Urinary bladder (tissue), 4 donors: ENCODE measurements around the gene SIRT5. TPM values are rescaled to one million over a fixed set of nuclear protein-coding genes. Genes with fewer than 3 reads are reported as not detected.

Source experiments
- DNase-seq: peaks from one replicate; pipeline ENCODE4 v3.0.0-alpha.2; 2015; ENCODE audit errors: extremely low spot score
- H3K27ac ChIP-seq: one replicate; pipeline ENCODE4 v1.5.1; 2013; ENCODE audit warnings: low read depth, mild to moderate bottlenecking, moderate library complexity
- H3K36me3 ChIP-seq: one replicate; pipeline ENCODE4 v1.6.1; 2013; ENCODE audit warnings: mild to moderate bottlenecking, moderate library complexity; ENCODE audit not compliant: insufficient read depth
- H3K4me1 ChIP-seq: one replicate; pipeline ENCODE4 v1.6.1; 2013; ENCODE audit warnings: mild to moderate bottlenecking, moderate library complexity; ENCODE audit not compliant: insufficient read depth
- H3K4me3 ChIP-seq: one replicate; pipeline ENCODE4 v1.5.1; 2013; ENCODE audit warnings: low read depth, low read length
- WGBS: extraction: QIAGEN DNeasy Blood & Tissue Kit; methylation state at CpG from one replicate; pipeline ENCODE4 v1.1.7; 2013; 5-methylcytosine and 5-hydroxymethylcytosine counted together
- polyA plus RNA-seq: library from polyadenylated mRNA; stranded (reverse); fragments of 200-250 nt; gene quantifications from one replicate; pipeline ENCODE4 v1.2.3, GENCODE V29; 2013
- total RNA-seq: library from RNA; depleted of rRNA; stranded (reverse); fragments of >200 nt; gene quantifications from one replicate; pipeline ENCODE4 v1.2.3, GENCODE V29; 2014
- donor health status: healthy with polysubstance abuse.
- donor health status: healthy.

The SIRT5 gene
- total and polyA plus RNA-seq, 2 donors: 7.2 to 16.4 TPM

GRCh38 chr6:13561624-13562267, 12.7 kb upstream of the SIRT5 start:
- DNase-seq: no peak
- no peak overlapping the region for H3K27ac ChIP-seq
- no peaks in the 10 kb centered on the region for H3K4me1 ChIP-seq
- 69% methylated on average over 10 of the region's 10 CpGs for WGBS
- no peak overlapping the region for H3K4me3 ChIP-seq
- no peaks in the 10 kb centered on the region for H3K36me3 ChIP-seq

GRCh38 chr6:13563009-13563408, 11.4 kb upstream of the SIRT5 start:
- Histone ChIP-seq H3K4me3 (no peak overlapping the region), H3K27ac (no peak overlapping the region), H3K36me3 (no peaks in the 10 kb centered on the region), H3K4me1 (no peaks in the 10 kb centered on the region)
- WGBS: 48% methylated on average over 1 of the region's 1 CpG
- DNase-seq: no peak

- WGBS: 88% methylated on average over 4 of the region's 4 CpGs
- H3K27ac ChIP-seq: no peak overlapping the region
- no peak for DNase-seq
- H3K4me3 ChIP-seq: no peak overlapping the region
- no peaks in the 10 kb centered on the region for H3K4me1 ChIP-seq
- H3K36me3 ChIP-seq: no peaks in the 10 kb centered on the region
These were observed 8.5 kb upstream of the SIRT5 start for GRCh38 chr6:13565921-13566320.

- WGBS: 86% methylated on average over 3 of the region's 3 CpGs
- no peak for DNase-seq
These were observed 7.9 kb upstream of the SIRT5 start for GRCh38 chr6:13566500-13566899.

GRCh38 chr6:13568970-13569369, 5.4 kb upstream of the SIRT5 start:
- H3K36me3 ChIP-seq: no peaks in the 10 kb centered on the region
- no peaks in the 10 kb centered on the region for H3K4me1 ChIP-seq
- no peak overlapping the region for H3K4me3 ChIP-seq
- no peak overlapping the region for H3K27ac ChIP-seq
- no peak for DNase-seq
- 90% methylated on average over 5 of the region's 5 CpGs for WGBS

More at GRCh38 chr6:13566500-13566899, 7.9 kb upstream of the SIRT5 start:
- Histone ChIP-seq H3K27ac (no peak overlapping the region), H3K36me3 (no peaks in the 10 kb centered on the region), H3K4me3 (no peak overlapping the region), H3K4me1 (no peaks in the 10 kb centered on the region)

GRCh38 chr6:13572240-13572639, 2.2 kb upstream of the SIRT5 start:
- H3K36me3 ChIP-seq: no peaks in the 10 kb centered on the region
- 85% methylated on average over 7 of the region's 7 CpGs for WGBS
- DNase-seq: no peak
- H3K4me3 ChIP-seq: no peak overlapping the region
- no peak overlapping the region for H3K27ac ChIP-seq
- H3K4me1 ChIP-seq: no peaks in the 10 kb centered on the region

- Histone ChIP-seq H3K36me3 (no peaks in the 10 kb centered on the region), H3K4me3 (no peak overlapping the region), H3K4me1 (no peaks in the 10 kb centered on the region), H3K27ac (no peak overlapping the region)
- WGBS: 84% methylated on average over 16 of the region's 16 CpGs
- DNase-seq: no peak
These were observed 1.3 kb upstream of the SIRT5 start for GRCh38 chr6:13572951-13573654.

GRCh38 chr6:13573669-13574110, 711 bp upstream of the SIRT5 start:
- Histone ChIP-seq H3K4me1 (no peaks in the 10 kb centered on the region), H3K4me3 (peak overlapping the region; percentile 69), H3K27ac (no peak overlapping the region), H3K36me3 (no peaks in the 10 kb centered on the region)
- 7% methylated on average over 14 of the region's 14 CpGs for WGBS
- DNase-seq: no peak

GRCh38 chr6:13574149-13574570, 241 bp upstream of the SIRT5 start:
- H3K4me1 ChIP-seq: no peaks in the 10 kb centered on the region
- H3K27ac ChIP-seq: peak overlapping the region; percentile 90
- H3K4me3 ChIP-seq: peak overlapping the region; percentile 69
- H3K36me3 ChIP-seq: no peaks in the 10 kb centered on the region
- WGBS: under 1% methylated on average over 46 of the region's 46 CpGs
- DNase-seq: peak; percentile 80

GRCh38 chr6:13575377-13575775, 975 bp downstream of the SIRT5 start:
- Histone ChIP-seq H3K36me3 (no peaks in the 10 kb centered on the region), H3K4me3 (peak overlapping the region; percentile 69), H3K27ac (peak overlapping the region; percentile 90), H3K4me1 (no peaks in the 10 kb centered on the region)
- no peak for DNase-seq
- 28% methylated on average over 3 of the region's 3 CpGs for WGBS

GRCh38 chr6:13576017-13576416, 1.6 kb downstream of the SIRT5 start:
- Histone ChIP-seq H3K4me3 (no peak overlapping the region), H3K27ac (no peak overlapping the region), H3K36me3 (no peaks in the 10 kb centered on the region), H3K4me1 (no peaks in the 10 kb centered on the region)
- WGBS: 95% methylated on average over 3 of the region's 3 CpGs
- no peak for DNase-seq

GRCh38 chr6:13577926-13578325, 3.5 kb downstream of the SIRT5 start:
- H3K27ac ChIP-seq: no peak overlapping the region
- no peaks in the 10 kb centered on the region for H3K36me3 ChIP-seq
- DNase-seq: no peak
- no peaks in the 10 kb centered on the region for H3K4me1 ChIP-seq
- no peak overlapping the region for H3K4me3 ChIP-seq
- 93% methylated on average over 3 of the region's 3 CpGs for WGBS

GRCh38 chr6:13579911-13580310, 5.5 kb downstream of the SIRT5 start:
- Histone ChIP-seq H3K4me3 (no peak overlapping the region), H3K4me1 (no peaks in the 10 kb centered on the region), H3K27ac (no peak overlapping the region), H3K36me3 (no peaks in the 10 kb centered on the region)
- DNase-seq: no peak
- WGBS: 60% methylated on average over 1 of the region's 1 CpG

- H3K36me3 ChIP-seq: no peaks in the 10 kb centered on the region
- H3K4me3 ChIP-seq: no peak overlapping the region
- 86% methylated on average over 9 of the region's 9 CpGs for WGBS
- H3K4me1 ChIP-seq: no peaks in the 10 kb centered on the region
- no peak overlapping the region for H3K27ac ChIP-seq
- no peak for DNase-seq
These were observed 7.4 kb downstream of the SIRT5 start for GRCh38 chr6:13581700-13582229.
